ENCODE results near the gene TMEM72. TPM values are rescaled to one million over a fixed set of nuclear protein-coding genes. Genes with fewer than 3 reads are reported as not detected.

TMEM72 gene
- total RNA-seq, 3 donors from 2014 or later (not counting 1 experiment from before 2014, with no cell fraction given) = not detected

- peak; percentile 98 for TF ChIP-seq CTCF (IDR thresholded peaks at IDR 0.05)
- Histone ChIP-seq H3K9me3 (ENCODE audit: control insufficient read depth, insufficient read depth, low read length) (no peaks in the 10 kb centered on the region), H3K36me3 (ENCODE audit: control insufficient read depth, insufficient read depth, low read length) (no peaks in the 10 kb centered on the region), H3K4me3 (ENCODE audit: low read length) (peak overlapping the region; percentile 24), H3K27me3 (ENCODE audit: control insufficient read depth, insufficient read depth, low read length) (no peaks in the 10 kb centered on the region), H3K27ac (ENCODE audit: low read length) (no peak overlapping the region), H3K4me1 (ENCODE audit: control insufficient read depth, insufficient read depth, low read length) (peaks cover 48% of the 10 kb centered on the region)
- Mint-ChIP-seq H3K36me3 (no peaks in the 10 kb centered on the region), H3K27ac (peak overlapping the region in 1 of 2 donors; percentile 72), H3K9me3 (no peaks in the 10 kb centered on the region), H3K27me3 (ENCODE audit: low read depth in 2 of 2) (no peaks in the 10 kb centered on the region), H3K4me1 (peaks cover 25 to 40% of the 10 kb centered on the region in 2 donors), H3K4me3 (peak overlapping the region; percentile 63)
- DNase-seq = peak; percentile 72 to 81
- 8% methylated on average over 46 of the region's 46 CpGs for WGBS (ENCODE audit: insufficient coverage)
- peak; percentile 91 to 98 (median 97) for ATAC-seq
- intact Hi-C loops (cut with micrococcal nuclease) = loop anchor here (1.0 to 2.0 kb wide), 2 partner anchors 16 to 43 kb away; partner anchors contain the start of gene RASSF4
These were observed 63.7 kb downstream of the TMEM72 start for GRCh38 chr10:44974628-44975430.

- H3K9me3 Mint-ChIP-seq = no peaks in the 10 kb centered on the region
- H3K9me3 ChIP-seq (ENCODE audit: control insufficient read depth, insufficient read depth, low read length) = no peaks in the 10 kb centered on the region
- ATAC-seq = no peak
- intact Hi-C loops (cut with micrococcal nuclease) = loop anchor here (1.0 to 2.0 kb wide), 2 partner anchors 17 to 43 kb away; partner anchors contain the start of gene RASSF4
- H3K4me1 Mint-ChIP-seq = peaks cover 24 to 35% of the 10 kb centered on the region in 2 donors
- no peaks in the 10 kb centered on the region for H3K27me3 ChIP-seq (ENCODE audit: control insufficient read depth, insufficient read depth, low read length)
- H3K27ac ChIP-seq (ENCODE audit: low read length) = no peak overlapping the region
- H3K27me3 Mint-ChIP-seq (ENCODE audit: low read depth in 2 of 2) = no peaks in the 10 kb centered on the region
- peak overlapping the region; percentile 56 for H3K4me3 Mint-ChIP-seq
- no peaks in the 10 kb centered on the region for H3K36me3 ChIP-seq (ENCODE audit: control insufficient read depth, insufficient read depth, low read length)
- TF ChIP-seq CTCF (IDR thresholded peaks at IDR 0.05) = no peak
- no peaks in the 10 kb centered on the region for H3K36me3 Mint-ChIP-seq
- 57% methylated on average over 9 of the region's 10 CpGs for WGBS (ENCODE audit: insufficient coverage)
- H3K4me3 ChIP-seq (ENCODE audit: low read length) = no peak overlapping the region
- H3K27ac Mint-ChIP-seq = no peak overlapping the region
- peaks cover 40% of the 10 kb centered on the region for H3K4me1 ChIP-seq (ENCODE audit: control insufficient read depth, insufficient read depth, low read length)
- no peak for DNase-seq
These were observed 64.5 kb downstream of the TMEM72 start for GRCh38 chr10:44975431-44976331.

GRCh38 chr10:44976352-44977198 is 65.4 kb downstream of the TMEM72 start:
- no peaks in the 10 kb centered on the region for H3K9me3 ChIP-seq (ENCODE audit: control insufficient read depth, insufficient read depth, low read length)

More at GRCh38 chr10:44976352-44977198, 65.4 kb downstream of the TMEM72 start:
- Mint-ChIP-seq H3K36me3 (no peaks in the 10 kb centered on the region), H3K9me3 (no peaks in the 10 kb centered on the region), H3K4me3 (peak overlapping the region; percentile 21), H3K4me1 (peaks cover 21 to 34% of the 10 kb centered on the region in 2 donors), H3K27ac (no peak overlapping the region), H3K27me3 (ENCODE audit: low read depth in 2 of 2) (no peaks in the 10 kb centered on the region)
- DNase-seq = no peak
- no peak overlapping the region for H3K4me3 ChIP-seq (ENCODE audit: low read length)
- WGBS (ENCODE audit: insufficient coverage) = 93% methylated on average over 9 of the region's 9 CpGs
- no peak for TF ChIP-seq CTCF (IDR thresholded peaks at IDR 0.05)
- H3K27me3 ChIP-seq (ENCODE audit: control insufficient read depth, insufficient read depth, low read length) = no peaks in the 10 kb centered on the region
- no peak overlapping the region for H3K27ac ChIP-seq (ENCODE audit: low read length)
- intact Hi-C loops (cut with micrococcal nuclease) = no loop called here
- no peak for ATAC-seq
- peaks cover 33% of the 10 kb centered on the region for H3K4me1 ChIP-seq (ENCODE audit: control insufficient read depth, insufficient read depth, low read length)
- H3K36me3 ChIP-seq (ENCODE audit: control insufficient read depth, insufficient read depth, low read length) = no peaks in the 10 kb centered on the region
